Upper lobe of left lung (tissue), 4 donors: ENCODE data around the gene COBLL1.

ENCODE experiments used
- CTCF ChIP-seq, 6 experiments: fragments of 450-650 bp in 4 of 6; fragments of 200-600 bp in 2 of 6; sonication (generic) in 2 of 6; IDR thresholded peaks; one replicate each; pipeline ENCODE4 v1.5.1; 2016 to 2019; ENCODE audit warnings: antibody characterized with exemption in 6 of 6
- POLR2A ChIP-seq, 4 donors: fragments of 450-650 bp; IDR thresholded peaks; one replicate each; pipeline ENCODE4 v1.5.1; 2016 to 2017; ENCODE audit warnings: antibody characterized with exemption in 4 of 4, mild to moderate bottlenecking in 2 of 4

GRCh38 chr2:164794432-164795231 is 47.0 kb downstream of the COBLL1 start:
- TF ChIP-seq POLR2A (IDR thresholded peaks at IDR 0.05) = no peak
- TF ChIP-seq CTCF (IDR thresholded peaks at IDR 0.05) = no peak
